Measurements from ENCODE around the gene PRDM2. TPM values are rescaled to one million over a fixed set of nuclear protein-coding genes. Genes with fewer than 3 reads are reported as not detected.

Gene PRDM2
- total and polyA plus RNA-seq, 2 experiments from 2014 or later = 11.5 to 18.6 TPM

GRCh38 chr1:13762642-13763041 is 62.7 kb downstream of the PRDM2 start:
- DNase-seq (ENCODE audit: low spot score) = no peak
- Histone ChIP-seq H3K4me3 (no peak overlapping the region), H2AFZ (no peak overlapping the region), H3K79me2 (peaks cover 97% of the 10 kb centered on the region), H3K27me3 (no peaks in the 10 kb centered on the region), H3K27ac (no peak overlapping the region), H4K20me1 (ENCODE audit: insufficient read depth, poor library complexity, severe bottlenecking) (peaks cover 85% of the 10 kb centered on the region), H3K9me3 (ENCODE audit: low read depth) (no peaks in the 10 kb centered on the region), H3K4me2 (no peak overlapping the region), H3K36me3 (replicated peaks; ENCODE audit: insufficient read depth, low read depth) (no peaks in the 10 kb centered on the region), H3K4me1 (ENCODE audit: insufficient read depth) (peaks cover 33% of the 10 kb centered on the region), H3K9me2 (replicated peaks; ENCODE audit: insufficient read depth) (no peaks in the 10 kb centered on the region)
- no peak for TF ChIP-seq EZH2phosphoT487 (IDR thresholded peaks at IDR 0.05; ENCODE audit: low read depth, severe bottlenecking, unreplicated experiment)
- TF ChIP-seq EZH2 (IDR thresholded peaks at IDR 0.05; ENCODE audit: borderline replicate concordance) = no peak
- TF ChIP-seq CTCF (IDR thresholded peaks at IDR 0.05; ENCODE audit: poor library complexity) = no peak
- WGBS (ENCODE audit: low lambda C conversion rate, missing lambda C conversion rate) = 86% methylated on average over 8 of the region's 8 CpGs

GRCh38 chr1:13763222-13763621 is 63.2 kb downstream of the PRDM2 start:
- Histone ChIP-seq H3K4me2 (no peak overlapping the region), H3K4me3 (no peak overlapping the region), H3K79me2 (peaks cover 97% of the 10 kb centered on the region), H4K20me1 (ENCODE audit: insufficient read depth, poor library complexity, severe bottlenecking) (peaks cover 82% of the 10 kb centered on the region), H2AFZ (no peak overlapping the region), H3K4me1 (ENCODE audit: insufficient read depth) (peaks cover 28% of the 10 kb centered on the region), H3K9me3 (ENCODE audit: low read depth) (no peaks in the 10 kb centered on the region), H3K27ac (no peak overlapping the region), H3K27me3 (no peaks in the 10 kb centered on the region), H3K9me2 (replicated peaks; ENCODE audit: insufficient read depth) (no peaks in the 10 kb centered on the region), H3K36me3 (replicated peaks; ENCODE audit: insufficient read depth, low read depth) (no peaks in the 10 kb centered on the region)
- no peak for TF ChIP-seq CTCF (IDR thresholded peaks at IDR 0.05; ENCODE audit: poor library complexity)
- TF ChIP-seq EZH2 (IDR thresholded peaks at IDR 0.05; ENCODE audit: borderline replicate concordance) = no peak
- TF ChIP-seq EZH2phosphoT487 (IDR thresholded peaks at IDR 0.05; ENCODE audit: low read depth, severe bottlenecking, unreplicated experiment) = no peak
- WGBS (ENCODE audit: low lambda C conversion rate, missing lambda C conversion rate) = 73% methylated on average over 2 of the region's 2 CpGs
- no peak for DNase-seq (ENCODE audit: low spot score)

- peaks cover 98% of the 10 kb centered on the region for H3K79me2 ChIP-seq
- peaks cover 89% of the 10 kb centered on the region for H4K20me1 ChIP-seq (ENCODE audit: insufficient read depth, poor library complexity, severe bottlenecking)
- H3K4me3 ChIP-seq = no peak overlapping the region
- no peak overlapping the region for H3K27ac ChIP-seq
- DNase-seq (ENCODE audit: low spot score) = no peak
- peaks cover 22% of the 10 kb centered on the region for H3K4me1 ChIP-seq (ENCODE audit: insufficient read depth)
- WGBS (ENCODE audit: low lambda C conversion rate, missing lambda C conversion rate) = 80% methylated on average over 6 of the region's 6 CpGs
- H3K4me2 ChIP-seq = peak overlapping the region; percentile 28
- no peak overlapping the region for H2AFZ ChIP-seq
- TF ChIP-seq CTCF (IDR thresholded peaks at IDR 0.05; ENCODE audit: poor library complexity) (no peak), EZH2 (IDR thresholded peaks at IDR 0.05; ENCODE audit: borderline replicate concordance) (no peak), EZH2phosphoT487 (IDR thresholded peaks at IDR 0.05; ENCODE audit: low read depth, severe bottlenecking, unreplicated experiment) (no peak)
- H3K27me3 ChIP-seq = no peaks in the 10 kb centered on the region
- H3K9me3 ChIP-seq (ENCODE audit: low read depth) = no peaks in the 10 kb centered on the region
- H3K9me2 ChIP-seq (replicated peaks; ENCODE audit: insufficient read depth) = no peaks in the 10 kb centered on the region
- H3K36me3 ChIP-seq (replicated peaks; ENCODE audit: insufficient read depth, low read depth) = no peaks in the 10 kb centered on the region
Observed at GRCh38 chr1:13763991-13764390, 64.0 kb downstream of the PRDM2 start.
